ENCODE data around the gene JMJD8. TPM values are rescaled to one million over a fixed set of nuclear protein-coding genes. Genes with fewer than 3 reads are reported as not detected.
A peak's percentile ranks its signal among the peaks of the same experiment; 100 is the strongest.

The JMJD8 gene
- total and polyA plus RNA-seq, 2 donors (not counting 1 experiment from before 2014, with no cell fraction given): 23.8 to 31.5 TPM

- Histone ChIP-seq H3K36me3 (ENCODE audit: control insufficient read depth, insufficient read depth, low read length) (no peaks in the 10 kb centered on the region), H4K20me1 (ENCODE audit: control insufficient read depth, extremely low read depth, insufficient read depth, low read length) (no peaks in the 10 kb centered on the region), H3K9ac (ENCODE audit: insufficient read depth, low read length) (peak overlapping the region; percentile 9), H3K4me1 (ENCODE audit: control insufficient read depth, extremely low read depth, insufficient read depth, low read length) (peaks cover 11% of the 10 kb centered on the region), H3K79me2 (ENCODE audit: control insufficient read depth, insufficient read depth, low read length) (no peaks in the 10 kb centered on the region), H3K27me3 (ENCODE audit: control insufficient read depth, insufficient read depth, low read length) (peaks cover 20% of the 10 kb centered on the region), H3K9me3 (ENCODE audit: control insufficient read depth, insufficient read depth, low read depth, low read length) (no peaks in the 10 kb centered on the region), H3K4me2 (ENCODE audit: extremely low read depth, insufficient read depth, low read length) (peak overlapping the region; percentile 62), H3K4me3 (replicated peaks in 1 of 4; ENCODE audit: control extremely low read depth in 1 of 4, insufficient read depth in 1 of 4, low read depth in 3 of 4, low read length in 4 of 4) (no peak overlapping the region), H2AFZ (ENCODE audit: low read length) (no peak overlapping the region), H3K27ac (ENCODE audit: insufficient read depth, low read length) (peak overlapping the region; percentile 39)
- TF ChIP-seq EZH2 (IDR thresholded peaks at IDR 0.05; ENCODE audit: low read length, missing control alignments): no peak
- no peak for TF ChIP-seq CTCF (conservative IDR thresholded peaks at IDR 0.05 in 1 of 2, IDR thresholded peaks at IDR 0.05 in 1 of 2; ENCODE audit: low read depth in 1 of 2, low read length in 2 of 2)
- DNase-seq (ENCODE audit: low read depth in 2 of 2): peak; percentile 85 to 87
These were observed 25.7 kb upstream of the JMJD8 start for GRCh38 chr16:709566-710499.

- Histone ChIP-seq H3K27me3 (ENCODE audit: control insufficient read depth, insufficient read depth, low read length) (peaks cover 29% of the 10 kb centered on the region), H3K27ac (ENCODE audit: insufficient read depth, low read length) (no peak overlapping the region), H3K9me3 (ENCODE audit: control insufficient read depth, insufficient read depth, low read depth, low read length) (no peaks in the 10 kb centered on the region), H3K9ac (ENCODE audit: insufficient read depth, low read length) (no peak overlapping the region), H3K36me3 (ENCODE audit: control insufficient read depth, insufficient read depth, low read length) (no peaks in the 10 kb centered on the region), H3K4me1 (ENCODE audit: control insufficient read depth, extremely low read depth, insufficient read depth, low read length) (peaks cover 8% of the 10 kb centered on the region), H3K4me2 (ENCODE audit: extremely low read depth, insufficient read depth, low read length) (no peak overlapping the region), H2AFZ (ENCODE audit: low read length) (no peak overlapping the region), H3K4me3 (replicated peaks in 1 of 4; ENCODE audit: control extremely low read depth in 1 of 4, insufficient read depth in 1 of 4, low read depth in 3 of 4, low read length in 4 of 4) (no peak overlapping the region), H3K79me2 (ENCODE audit: control insufficient read depth, insufficient read depth, low read length) (no peaks in the 10 kb centered on the region), H4K20me1 (ENCODE audit: control insufficient read depth, extremely low read depth, insufficient read depth, low read length) (no peaks in the 10 kb centered on the region)
- TF ChIP-seq EZH2 (IDR thresholded peaks at IDR 0.05; ENCODE audit: low read length, missing control alignments) (no peak), CTCF (conservative IDR thresholded peaks at IDR 0.05 in 1 of 2, IDR thresholded peaks at IDR 0.05 in 1 of 2; ENCODE audit: low read depth in 1 of 2, low read length in 2 of 2) (no peak)
- no peak for DNase-seq (ENCODE audit: low read depth in 2 of 2)
These were observed 24.8 kb upstream of the JMJD8 start for GRCh38 chr16:708959-709358.

GRCh38 chr16:708019-708418 is 23.9 kb upstream of the JMJD8 start:
- Histone ChIP-seq H3K4me1 (ENCODE audit: control insufficient read depth, extremely low read depth, insufficient read depth, low read length) (peaks cover 8% of the 10 kb centered on the region), H3K27ac (ENCODE audit: insufficient read depth, low read length) (no peak overlapping the region), H3K9ac (ENCODE audit: insufficient read depth, low read length) (no peak overlapping the region), H4K20me1 (ENCODE audit: control insufficient read depth, extremely low read depth, insufficient read depth, low read length) (no peaks in the 10 kb centered on the region), H3K79me2 (ENCODE audit: control insufficient read depth, insufficient read depth, low read length) (no peaks in the 10 kb centered on the region), H3K4me2 (ENCODE audit: extremely low read depth, insufficient read depth, low read length) (no peak overlapping the region), H2AFZ (ENCODE audit: low read length) (no peak overlapping the region), H3K4me3 (replicated peaks in 1 of 4; ENCODE audit: control extremely low read depth in 1 of 4, insufficient read depth in 1 of 4, low read depth in 3 of 4, low read length in 4 of 4) (no peak overlapping the region), H3K36me3 (ENCODE audit: control insufficient read depth, insufficient read depth, low read length) (no peaks in the 10 kb centered on the region), H3K27me3 (ENCODE audit: control insufficient read depth, insufficient read depth, low read length) (peaks cover 34% of the 10 kb centered on the region), H3K9me3 (ENCODE audit: control insufficient read depth, insufficient read depth, low read depth, low read length) (no peaks in the 10 kb centered on the region)
- TF ChIP-seq EZH2 (IDR thresholded peaks at IDR 0.05; ENCODE audit: low read length, missing control alignments) (no peak), CTCF (conservative IDR thresholded peaks at IDR 0.05 in 1 of 2, IDR thresholded peaks at IDR 0.05 in 1 of 2; ENCODE audit: low read depth in 1 of 2, low read length in 2 of 2) (no peak)
- no peak for DNase-seq (ENCODE audit: low read depth in 2 of 2)
